GM18507 (cell line): ENCODE measurements around the gene CPED1.
"Not testable (repeated sequence)": the region's sequence is repeated elsewhere in the genome, so short reads cannot be mapped to it uniquely, and the experiment has no call there.

Experiments used
- DNase-seq: peaks from one replicate; pipeline ENCODE4 v3.0.0; 2011; ENCODE audit warnings: low read depth; ENCODE audit not compliant: insufficient read length; ENCODE audit errors: extremely low spot score
- FAIRE-seq: peaks from 2 replicates; lab custom pipeline; 2011; peaks lifted over from hg19 to GRCh38; lab: Jason Lieb, UNC

Gene CPED1

DNA sequence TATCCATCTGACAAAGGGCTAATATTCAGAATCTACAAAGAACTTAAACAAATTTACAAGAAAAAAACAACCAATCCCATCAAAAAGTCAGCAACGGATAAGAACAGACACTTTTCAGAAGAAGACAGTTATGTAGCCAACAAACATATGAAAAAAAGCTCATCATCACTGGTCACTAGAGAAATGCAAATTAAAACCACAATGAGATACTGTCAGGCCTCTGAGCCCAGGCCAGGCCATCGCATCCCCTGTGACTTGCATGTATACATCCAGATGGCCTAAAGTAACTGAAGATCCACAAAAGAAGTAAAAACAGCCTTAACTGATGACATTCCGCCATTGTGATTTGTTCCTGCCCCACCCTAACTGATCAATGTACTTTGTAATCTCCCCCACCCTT lies 326.7 kb downstream of the CPED1 start:
- not testable (repeated sequence) for FAIRE-seq, DNase-seq

DNA sequence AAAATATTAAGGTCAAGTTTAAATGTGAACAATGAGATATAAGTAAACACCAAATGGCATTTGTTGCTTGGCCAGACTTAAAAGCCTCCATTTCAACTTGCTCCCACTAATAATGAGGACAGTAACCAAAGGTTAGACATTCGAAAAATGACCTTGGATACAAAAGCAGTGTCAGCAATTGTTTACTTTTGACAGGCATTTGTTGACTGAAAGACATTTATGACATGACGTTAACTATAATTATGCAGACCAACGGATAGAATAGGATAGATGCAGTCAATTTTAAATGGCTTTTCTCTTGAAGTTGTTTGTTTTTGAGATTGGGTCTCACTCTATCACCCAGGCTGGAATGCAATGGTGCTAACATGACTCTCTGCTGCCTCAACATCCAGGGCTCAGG lies 333.9 kb downstream of the CPED1 start:
- FAIRE-seq = no peak

GRCh38 chr7:121323515-121324302 lies 335.2 kb downstream of the CPED1 start:
- no peak for FAIRE-seq

More for the DNA sequence above, 333.9 kb downstream of the CPED1 start:
- no peak for DNase-seq

GRCh38 chr7:121327671-121328070 lies 339.2 kb downstream of the CPED1 start:
- no peak for DNase-seq
- no peak for FAIRE-seq

More at GRCh38 chr7:121323515-121324302, 335.2 kb downstream of the CPED1 start:
- DNase-seq = no peak

GRCh38 chr7:121328508-121329190 lies 340.1 kb downstream of the CPED1 start, which contains the start of gene WNT16:
WNT16 (plus strand) TSS chr7:121329000; CDS start chr7:121329293, 293 bp downstream.
- FAIRE-seq (no peak), DNase-seq (no peak)

DNA sequence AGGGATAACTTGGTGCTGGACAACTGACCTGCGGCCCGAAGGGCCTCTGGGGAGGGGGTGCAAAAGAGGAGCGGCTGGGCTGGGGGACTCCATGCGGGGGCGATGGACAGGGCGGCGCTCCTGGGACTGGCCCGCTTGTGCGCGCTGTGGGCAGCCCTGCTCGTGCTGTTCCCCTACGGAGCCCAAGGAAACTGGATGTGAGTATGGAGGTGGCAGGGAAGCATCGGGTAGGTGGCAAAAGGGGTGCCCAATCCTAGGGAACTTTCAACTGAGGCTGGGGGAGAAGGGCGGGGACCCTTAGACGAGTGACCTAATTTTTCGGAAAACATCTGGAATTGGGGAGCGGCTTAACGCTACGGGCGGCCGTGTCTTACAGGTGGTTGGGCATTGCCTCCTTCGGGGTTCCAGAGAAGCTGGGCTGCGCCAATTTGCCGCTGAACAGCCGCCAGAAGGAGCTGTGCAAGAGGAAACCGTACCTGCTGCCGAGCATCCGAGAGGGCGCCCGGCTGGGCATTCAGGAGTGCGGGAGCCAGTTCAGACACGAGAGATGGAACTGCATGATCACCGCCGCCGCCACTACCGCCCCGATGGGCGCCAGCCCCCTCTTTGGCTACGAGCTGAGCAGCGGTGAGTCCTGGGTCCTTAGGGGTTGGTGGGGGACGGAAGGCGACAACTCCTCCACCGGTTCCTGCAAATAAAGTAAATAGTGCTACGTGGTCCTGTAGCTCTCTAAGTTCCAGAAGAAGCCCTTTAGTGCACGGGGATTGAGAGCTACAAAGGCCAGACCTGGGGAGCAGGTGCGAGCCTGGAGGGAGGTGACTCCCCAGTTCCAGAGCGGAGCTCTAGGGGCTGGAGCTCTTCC lies 340.9 kb downstream of the CPED1 start:
- no peak for DNase-seq
- no peak for FAIRE-seq

DNA sequence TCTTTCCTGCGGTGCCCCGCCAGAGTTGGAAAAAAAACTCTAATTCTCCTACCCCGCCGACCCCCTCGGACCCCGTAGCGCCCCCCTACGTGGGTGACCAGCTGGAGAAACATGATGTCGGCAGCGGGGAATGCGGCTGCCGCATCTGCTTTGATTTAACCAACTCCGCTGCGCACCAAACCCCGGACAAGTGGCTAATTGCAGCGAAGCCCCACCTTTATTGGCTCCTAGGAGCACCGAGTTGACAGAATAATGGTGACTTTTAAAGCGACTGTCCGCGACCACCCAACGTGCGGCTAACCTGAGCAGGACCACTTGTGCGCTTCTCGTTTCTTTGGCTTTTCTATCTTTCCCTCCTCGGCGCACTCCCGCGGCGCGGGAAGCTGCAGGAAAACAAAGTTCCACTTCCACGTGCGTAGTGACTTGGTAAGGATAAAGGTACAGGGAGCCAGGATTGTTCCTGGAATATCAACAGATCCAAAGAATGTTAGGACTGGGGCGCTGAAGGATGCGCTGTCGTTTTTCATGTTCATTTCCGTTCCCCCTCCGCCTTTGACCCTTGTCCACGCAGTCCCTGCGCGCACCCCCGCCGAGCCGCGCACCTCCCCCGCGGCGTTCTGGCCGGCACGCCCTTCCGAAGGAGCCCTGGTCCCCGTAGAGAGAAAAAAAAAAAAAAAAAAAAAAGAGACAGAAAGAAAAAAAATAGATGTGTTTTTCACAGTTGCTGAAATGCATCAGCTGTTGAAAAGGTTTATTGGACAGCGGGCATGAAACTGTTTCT lies 341.7 kb downstream of the CPED1 start:
- FAIRE-seq = no peak

DNA sequence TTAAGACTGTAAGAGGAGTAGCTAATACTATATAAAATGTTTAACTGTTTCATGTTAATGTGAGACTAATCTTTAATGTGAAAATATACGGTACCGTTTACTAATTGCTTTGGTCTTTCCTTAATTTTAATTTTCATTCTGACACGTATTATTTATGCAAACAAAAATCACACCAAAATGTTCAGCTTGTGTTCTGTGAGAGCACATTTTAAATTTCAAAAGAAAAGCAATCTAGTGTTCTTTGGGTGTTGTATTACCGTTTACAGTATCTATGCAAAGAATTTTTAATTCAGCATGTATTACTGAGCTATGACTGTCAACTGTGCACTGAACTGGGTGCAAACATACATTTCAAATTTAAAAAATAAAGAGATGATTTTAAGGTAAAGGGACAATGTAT lies 342.5 kb downstream of the CPED1 start:
- FAIRE-seq (no peak), DNase-seq (no peak)

More for the DNA sequence above, 341.7 kb downstream of the CPED1 start:
- DNase-seq = no peak

DNA sequence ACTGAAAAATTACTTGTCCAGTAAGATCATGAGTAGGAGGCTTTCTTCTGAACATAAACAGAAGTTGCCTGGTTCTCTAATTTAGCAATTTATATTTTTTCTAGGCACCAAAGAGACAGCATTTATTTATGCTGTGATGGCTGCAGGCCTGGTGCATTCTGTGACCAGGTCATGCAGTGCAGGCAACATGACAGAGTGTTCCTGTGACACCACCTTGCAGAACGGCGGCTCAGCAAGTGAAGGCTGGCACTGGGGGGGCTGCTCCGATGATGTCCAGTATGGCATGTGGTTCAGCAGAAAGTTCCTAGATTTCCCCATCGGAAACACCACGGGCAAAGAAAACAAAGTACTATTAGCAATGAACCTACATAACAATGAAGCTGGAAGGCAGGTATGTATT lies 343.1 kb downstream of the CPED1 start:
- DNase-seq = no peak
- no peak for FAIRE-seq

- no peak for FAIRE-seq
- DNase-seq = no peak
These were observed 345.9 kb downstream of the CPED1 start for GRCh38 chr7:121334376-121334775.

DNA sequence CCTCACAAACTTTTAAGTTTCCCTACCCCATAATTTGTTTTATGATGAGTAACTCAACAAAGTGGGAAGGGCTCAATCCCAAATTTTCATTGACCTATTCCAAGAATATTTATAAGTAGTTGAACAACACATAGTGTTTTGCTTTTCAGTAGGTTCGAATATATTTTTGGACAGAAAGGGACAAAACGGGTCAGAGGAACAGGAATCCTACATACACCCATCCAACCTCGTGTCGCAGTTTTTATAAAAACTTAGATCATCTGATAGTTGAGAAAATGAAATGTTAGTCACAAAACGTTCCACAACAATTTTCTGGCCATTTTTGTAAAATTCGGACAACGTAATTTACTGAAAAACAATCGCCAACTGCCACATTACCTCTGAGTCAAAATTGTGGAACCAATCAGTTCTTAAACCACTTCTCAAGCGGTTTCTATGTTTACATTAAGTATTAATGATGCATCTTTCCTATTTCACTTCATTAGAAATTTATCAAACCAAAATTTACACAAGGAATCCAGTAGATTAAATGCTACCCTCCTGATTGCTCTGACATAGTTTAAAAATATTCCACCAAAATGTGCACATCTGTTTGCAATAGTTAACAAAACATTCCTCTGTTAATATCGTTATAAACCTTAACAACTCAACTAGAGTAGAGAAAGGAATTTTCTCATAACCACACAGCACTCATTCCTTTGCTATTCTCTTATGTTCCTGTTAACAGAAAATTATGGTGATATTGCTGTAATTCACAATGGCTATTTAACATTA lies 346.6 kb downstream of the CPED1 start:
- DNase-seq = no peak
- no peak for FAIRE-seq

DNA sequence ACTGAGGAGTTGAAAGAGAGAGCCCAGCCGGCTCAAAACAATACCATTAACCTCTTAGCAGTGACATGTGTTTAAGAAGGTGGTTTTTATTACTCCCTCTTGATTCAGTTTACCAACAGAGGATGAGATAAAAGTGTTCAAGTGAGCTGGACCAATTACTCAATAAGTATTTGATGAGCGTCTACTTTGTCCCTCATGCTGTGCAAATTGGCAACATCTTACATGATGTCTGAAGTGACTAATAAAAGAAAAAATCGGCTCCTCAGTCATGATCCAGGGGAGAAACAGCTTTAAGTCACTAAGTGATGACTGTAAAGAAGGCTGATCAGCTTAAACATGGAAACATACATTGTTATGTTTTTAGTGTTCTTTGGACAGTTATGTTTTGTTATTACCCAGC lies 348.1 kb downstream of the CPED1 start:
- no peak for FAIRE-seq
- no peak for DNase-seq

DNA sequence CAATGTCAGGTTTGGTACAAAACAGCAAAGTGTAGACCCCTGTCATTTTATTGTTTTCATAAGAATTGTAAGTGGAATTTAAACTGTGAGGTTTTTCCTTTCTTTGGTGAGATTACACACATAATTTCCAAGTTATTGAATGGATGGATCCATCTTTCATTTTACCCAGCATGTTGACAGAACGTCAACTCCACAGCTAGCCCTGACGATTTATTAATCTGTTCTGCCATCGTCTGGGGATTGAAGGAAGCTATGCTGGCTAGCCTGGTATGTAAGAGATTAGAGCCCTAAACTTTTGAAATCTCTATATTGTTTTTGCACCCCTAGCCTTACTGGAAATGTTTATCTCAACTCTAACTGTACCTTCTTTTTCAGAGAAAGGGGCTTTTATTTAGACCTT lies 348.9 kb downstream of the CPED1 start:
- FAIRE-seq (no peak), DNase-seq (no peak)

GRCh38 chr7:121339082-121339481 lies 350.6 kb downstream of the CPED1 start:
- DNase-seq = no peak
- no peak for FAIRE-seq

DNA sequence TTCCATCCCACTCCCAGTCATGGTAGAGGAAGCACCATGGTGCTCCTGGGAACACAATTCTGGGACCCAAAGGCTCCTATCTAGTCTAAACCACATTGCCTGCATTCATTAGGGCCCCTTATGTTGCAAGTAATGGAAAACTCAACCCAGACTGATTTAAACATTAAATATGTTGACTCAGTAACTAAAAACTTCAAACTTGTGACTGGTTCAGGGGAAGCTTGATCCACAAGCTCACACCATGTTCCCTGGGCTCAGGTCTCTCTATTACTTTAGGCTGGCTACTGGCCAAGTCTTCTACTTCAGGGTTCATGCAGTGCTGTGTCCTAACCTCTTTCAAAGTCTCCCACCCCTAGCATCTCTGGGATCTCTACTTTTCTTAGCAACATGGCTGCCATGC lies 353.4 kb downstream of the CPED1 start:
- FAIRE-seq (no peak), DNase-seq (no peak)

GRCh38 chr7:121342631-121343030 lies 354.1 kb downstream of the CPED1 start:
- FAIRE-seq = no peak
- no peak for DNase-seq

GRCh38 chr7:121343302-121343701 lies 354.8 kb downstream of the CPED1 start:
- FAIRE-seq = no peak

GRCh38 chr7:121344093-121344492 lies 355.6 kb downstream of the CPED1 start:
- FAIRE-seq = no peak
- DNase-seq = no peak

More at GRCh38 chr7:121343302-121343701, 354.8 kb downstream of the CPED1 start:
- no peak for DNase-seq
